Measurements from ENCODE around the gene TPBGL. TPM values are rescaled to one million over a fixed set of nuclear protein-coding genes. Genes with fewer than 3 reads are reported as not detected.

TPBGL gene
- total and polyA plus RNA-seq, 2 donors (not counting 3 experiments of a cell fraction or from before 2014, with no cell fraction given), result not detected

GRCh38 chr11:75262961-75263852, 22.6 kb downstream of the TPBGL start:
- DNase-seq (ENCODE audit: low read depth, low spot score), result peak; percentile 17
- Histone ChIP-seq H3K79me2 (ENCODE audit: control insufficient read depth, insufficient read depth, low read length) (no peaks in the 10 kb centered on the region), H4K20me1 (replicated peaks; ENCODE audit: control insufficient read depth, extremely low read depth, insufficient read depth, low read length) (no peaks in the 10 kb centered on the region), H3K9me3 (replicated peaks; ENCODE audit: control insufficient read depth, insufficient read depth, low read length) (no peaks in the 10 kb centered on the region), H3K27ac (ENCODE audit: insufficient read depth, low read depth, low read length) (no peak overlapping the region), H3K36me3 (ENCODE audit: control insufficient read depth in 2 of 2, extremely low read depth in 1 of 2, insufficient read depth in 2 of 2, low read length in 2 of 2) (peaks cover 0 to 19% of the 10 kb centered on the region in 2 experiments), H3K4me3 (replicated peaks in 1 of 3; ENCODE audit: insufficient read depth in 1 of 3, low read depth in 1 of 3, low read length in 3 of 3) (no peak overlapping the region), H3K27me3 (ENCODE audit: control insufficient read depth in 2 of 2, insufficient read depth in 2 of 2, low read length in 2 of 2) (no peaks in the 10 kb centered on the region), H3K4me1 (ENCODE audit: control insufficient read depth, extremely low read depth, insufficient read depth, low read length) (no peaks in the 10 kb centered on the region), H3K9ac (replicated peaks; ENCODE audit: extremely low read depth, insufficient read depth, low read length) (no peak overlapping the region), H3K9me1 (replicated peaks; ENCODE audit: control insufficient read depth, extremely low read depth, insufficient read depth, low read length) (no peaks in the 10 kb centered on the region), H3K4me2 (ENCODE audit: insufficient read depth, low read length) (no peak overlapping the region), H2AFZ (ENCODE audit: low read depth, low read length) (no peak overlapping the region)
- dilution Hi-C loops (cut with MboI; ENCODE audit: extremely low pct_ligation_motif_present, low sequenced_read_pairs), result no loop called here
- BruUV-seq (replicated peaks), result no TSS peak
- intact Hi-C loops (cut with micrococcal nuclease), result no loop called here
- FAIRE-seq, result no peak
- ChIA-PET CTCF (interaction anchor here (0.9 to 2.5 kb wide), 3 partner anchors 13 to 21 kb away, joined by 3 to 12 read pairs (median 3); no protein-coding TSS in a partner anchor), POLR2A (no interaction called here)
- peak; percentile 34 for TF ChIP-seq POLR2AphosphoS5 (IDR thresholded peaks at IDR 0.05; ENCODE audit: insufficient read depth, low read depth, low read length)
- TF ChIP-seq POLR2A (IDR thresholded peaks at IDR 0.05; ENCODE audit: low read depth, low read length), result no peak

DNA sequence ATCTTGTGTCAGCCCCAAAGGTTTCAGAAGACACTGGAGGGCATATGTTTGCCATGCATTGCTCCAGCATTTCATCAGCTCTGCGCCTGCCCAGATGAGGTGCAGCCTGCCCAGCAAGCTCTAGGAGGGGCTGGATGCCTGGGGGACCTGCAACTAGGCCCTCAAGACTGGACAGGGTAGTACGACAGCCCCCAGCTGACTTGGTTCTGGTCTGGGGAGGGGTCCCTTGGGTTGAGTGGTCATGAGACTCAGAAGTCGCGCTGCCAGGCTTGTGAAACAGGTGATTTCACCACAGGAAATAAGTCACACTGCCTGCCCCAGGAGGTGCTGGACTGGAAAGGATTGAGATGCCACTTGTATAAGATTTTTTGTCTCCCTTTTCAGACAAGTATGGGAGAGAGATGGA, 23.4 kb downstream of the TPBGL start:
- no peaks in the 10 kb centered on the region for H3K4me1 ChIP-seq (ENCODE audit: control insufficient read depth, extremely low read depth, insufficient read depth, low read length)
- ChIA-PET POLR2A (no interaction called here), CTCF (interaction anchor here (0.9 to 2.5 kb wide), 3 partner anchors 12 to 22 kb away, joined by 3 to 12 read pairs (median 3); no protein-coding TSS in a partner anchor)
- H3K9ac ChIP-seq (replicated peaks; ENCODE audit: extremely low read depth, insufficient read depth, low read length), result no peak overlapping the region
- intact Hi-C loops (cut with micrococcal nuclease), result no loop called here
- FAIRE-seq (peak; percentile 18), DNase-seq (ENCODE audit: low read depth, low spot score) (peak; percentile 28)
- no peaks in the 10 kb centered on the region for H3K79me2 ChIP-seq (ENCODE audit: control insufficient read depth, insufficient read depth, low read length)
- no peaks in the 10 kb centered on the region for H3K9me1 ChIP-seq (replicated peaks; ENCODE audit: control insufficient read depth, extremely low read depth, insufficient read depth, low read length)
- no peaks in the 10 kb centered on the region for H3K27me3 ChIP-seq (ENCODE audit: control insufficient read depth in 2 of 2, insufficient read depth in 2 of 2, low read length in 2 of 2)
- no peak overlapping the region for H2AFZ ChIP-seq (ENCODE audit: low read depth, low read length)
- no peaks in the 10 kb centered on the region for H4K20me1 ChIP-seq (replicated peaks; ENCODE audit: control insufficient read depth, extremely low read depth, insufficient read depth, low read length)
- dilution Hi-C loops (cut with MboI; ENCODE audit: extremely low pct_ligation_motif_present, low sequenced_read_pairs), result no loop called here
- H3K9me3 ChIP-seq (replicated peaks; ENCODE audit: control insufficient read depth, insufficient read depth, low read length), result no peaks in the 10 kb centered on the region
- H3K36me3 ChIP-seq (ENCODE audit: control insufficient read depth in 2 of 2, extremely low read depth in 1 of 2, insufficient read depth in 2 of 2, low read length in 2 of 2), result peaks cover 0 to 25% of the 10 kb centered on the region in 2 experiments
- H3K27ac ChIP-seq (ENCODE audit: insufficient read depth, low read depth, low read length), result no peak overlapping the region
- H3K4me2 ChIP-seq (ENCODE audit: insufficient read depth, low read length), result no peak overlapping the region
- BruUV-seq (replicated peaks), result no TSS peak
- TF ChIP-seq EZH2 (IDR thresholded peaks at IDR 0.05; ENCODE audit: borderline replicate concordance, low read depth, low read length, severe bottlenecking) (no peak), POLR2A (IDR thresholded peaks at IDR 0.05; ENCODE audit: low read depth, low read length) (no peak)
- H3K4me3 ChIP-seq (replicated peaks in 1 of 3; ENCODE audit: insufficient read depth in 1 of 3, low read depth in 1 of 3, low read length in 3 of 3), result no peak overlapping the region

Measured in endothelial cell of umbilical vein (primary cell).